K562 (cell line): Measurements from ENCODE around the gene FAM199X. TPM values are rescaled to one million over a fixed set of nuclear protein-coding genes. Genes with fewer than 3 reads are reported as not detected.

Experiments
- ADNP ChIP-seq: fragments of 200-800 bp; sonication (Bioruptor generic); IDR thresholded peaks from 2 replicates; pipeline ENCODE4 v1.6.1; 2016; ENCODE audit warnings: missing genetic modification characterization, missing compliant biosample characterization
- AFF4 ChIP-seq: sonication (generic); formaldehyde crosslinking; IDR thresholded peaks from 2 replicates; pipeline ENCODE4 v1.8.0; 2023; ENCODE audit warnings: mild to moderate bottlenecking, missing genetic modification reagents
- ELK1 ChIP-seq: sonication (generic); formaldehyde crosslinking; IDR thresholded peaks from 2 replicates; pipeline ENCODE4 v1.8.1; 2022; ENCODE audit warnings: missing genetic modification reagents
- MITF ChIP-seq: IDR thresholded peaks from 2 replicates; pipeline ENCODE4 v1.6.1; 2014; ENCODE audit warnings: antibody characterized with exemption
- NCOA4 ChIP-seq: fragments of 450-650 bp; IDR thresholded peaks from 2 replicates; pipeline ENCODE4 v1.6.1; 2018; ENCODE audit warnings: mild to moderate bottlenecking; ENCODE audit not compliant: partially characterized antibody
- OTX1 ChIP-seq: fragments of 450-650 bp; formaldehyde crosslinking; IDR thresholded peaks from 2 replicates; pipeline ENCODE4 v1.4.0; 2022; ENCODE audit warnings: mild to moderate bottlenecking
- RBFOX2 ChIP-seq: fragments of 200-400 bp; formaldehyde crosslinking; IDR thresholded peaks from 2 replicates; pipeline ENCODE4 v1.6.1; 2017; ENCODE audit warnings: low read depth, mild to moderate bottlenecking, low read length, moderate library complexity
- ZNF24 ChIP-seq: fragments of 450-650 bp; IDR thresholded peaks from 2 replicates; pipeline ENCODE4 v1.6.1; 2016
- polyA plus RNA-seq, 8 experiments: library from polyadenylated mRNA; depleted of rRNA in 4 of 8; stranded (reverse) in 5 of 8; unstranded in 3 of 8; fragments of >200 nt; fragmentation: Nextera tagmentation in 2 of 8; fragmentation: Illumina TruSeq in 1 of 8; extraction: Ambion mirVana in 2 of 8; extraction: Trizol in 1 of 8; gene quantifications; 2 replicates each; pipeline versions ENCODE4 v1.2.1 to v1.2.3, GENCODE V29; 2011 to 2014; ENCODE audit warnings: inconsistent platforms in 1 of 8, missing spikeins in 1 of 8
- total RNA-seq, 7 experiments: library from RNA; depleted of rRNA in 6 of 7; stranded (reverse); fragments of >200 nt in 6 of 7; fragmentation: Illumina TruSeq in 2 of 7; extraction: Trizol in 2 of 7; gene quantifications; 2 replicates each; pipeline versions ENCODE4 v1.2.1 to v1.2.3, GENCODE V29; 2011 to 2021; ENCODE audit warnings: low replicate concordance in 1 of 7

Gene FAM199X
- total and polyA plus RNA-seq, 9 of the 15 experiments (the other 6 are each of a cell fraction or from before 2014, with no cell fraction given) = 4.6 to 22.2 (median 13.7) TPM

GRCh38 chrX:104122829-104123228 lies 43.4 kb upstream of the FAM199X start (continued):
- TF ChIP-seq RBFOX2 (no peak), ZNF24 (no peak), NCOA4 (no peak), MITF (no peak), AFF4 (CRISPR knock-in tag) (no peak), ADNP (tag) (no peak), OTX1 (CRISPR knock-in tag) (no peak), ELK1 (CRISPR knock-in tag) (no peak)
